ENCODE data around the gene ANP32B.
A peak's percentile ranks its signal among the peaks of the same experiment; 100 is the strongest.

Gene ANP32B

DNA sequence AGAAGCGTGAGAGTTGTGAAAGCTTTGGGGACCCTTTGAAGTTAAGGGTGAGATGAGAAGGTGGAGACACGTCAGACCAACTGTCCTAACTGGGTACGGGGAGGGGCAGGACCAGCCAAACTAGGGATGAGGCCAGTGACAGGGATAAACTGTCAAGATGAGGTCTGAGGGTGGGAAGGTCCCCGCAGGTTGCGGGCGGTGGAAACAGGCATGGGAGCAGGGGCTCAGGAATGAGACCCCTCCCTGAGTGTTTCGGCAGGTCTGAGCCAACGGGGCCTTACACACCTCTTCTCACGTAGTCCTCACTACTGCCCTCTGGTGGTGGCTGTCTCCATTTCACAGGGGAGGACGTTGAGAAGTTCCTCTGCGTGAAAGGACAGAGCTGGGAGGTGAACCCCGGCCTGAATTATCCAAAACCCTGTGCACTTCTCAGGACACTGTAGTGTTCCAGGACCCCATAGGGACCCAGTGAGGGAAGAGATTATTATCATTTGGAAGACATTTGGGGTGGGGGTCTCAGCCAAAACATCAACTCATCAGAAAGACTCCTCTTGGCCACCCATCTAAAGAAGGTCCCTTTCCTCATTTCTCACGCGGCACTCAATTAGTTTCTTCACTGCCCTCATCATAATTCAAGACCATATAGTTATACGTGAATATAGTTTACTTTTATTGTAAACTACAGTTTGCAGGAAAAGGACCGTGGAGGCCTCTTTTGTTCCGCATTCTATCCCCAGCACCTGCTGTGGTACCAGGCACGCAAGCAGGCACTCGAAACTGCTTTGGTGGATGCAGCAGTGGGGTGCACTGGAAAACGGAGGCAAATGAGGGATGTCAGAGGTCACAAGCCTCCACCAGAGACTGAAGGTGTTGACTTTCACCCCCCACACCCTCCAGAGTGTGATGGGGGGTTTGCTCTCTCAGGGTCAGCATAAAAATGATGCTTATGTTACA is 51.7 kb downstream of the ANP32B start:
- TF ChIP-seq, protein P1, sequence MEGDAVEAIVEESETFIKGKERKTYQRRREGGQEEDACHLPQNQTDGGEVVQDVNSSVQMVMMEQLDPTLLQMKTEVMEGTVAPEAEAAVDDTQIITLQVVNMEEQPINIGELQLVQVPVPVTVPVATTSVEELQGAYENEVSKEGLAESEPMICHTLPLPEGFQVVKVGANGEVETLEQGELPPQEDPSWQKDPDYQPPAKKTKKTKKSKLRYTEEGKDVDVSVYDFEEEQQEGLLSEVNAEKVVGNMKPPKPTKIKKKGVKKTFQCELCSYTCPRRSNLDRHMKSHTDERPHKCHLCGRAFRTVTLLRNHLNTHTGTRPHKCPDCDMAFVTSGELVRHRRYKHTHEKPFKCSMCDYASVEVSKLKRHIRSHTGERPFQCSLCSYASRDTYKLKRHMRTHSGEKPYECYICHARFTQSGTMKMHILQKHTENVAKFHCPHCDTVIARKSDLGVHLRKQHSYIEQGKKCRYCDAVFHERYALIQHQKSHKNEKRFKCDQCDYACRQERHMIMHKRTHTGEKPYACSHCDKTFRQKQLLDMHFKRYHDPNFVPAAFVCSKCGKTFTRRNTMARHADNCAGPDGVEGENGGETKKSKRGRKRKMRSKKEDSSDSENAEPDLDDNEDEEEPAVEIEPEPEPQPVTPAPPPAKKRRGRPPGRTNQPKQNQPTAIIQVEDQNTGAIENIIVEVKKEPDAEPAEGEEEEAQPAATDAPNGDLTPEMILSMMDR (IDR thresholded peaks at IDR 0.05; ENCODE audit: insufficient read depth, low read length, missing control alignments): peak; percentile 80
- no peak overlapping the region for H3K4me3 ChIP-seq (ENCODE audit: low read depth, low read length)
- CTCF ChIA-PET: interaction anchor here (0.6 to 6.9 kb wide), 19 partner anchors 10 to 192 kb away, joined by 3 to 47 read pairs (median 4); partner anchors contain the start of genes NANS and TRMO
- POLR2A ChIA-PET: interaction anchor here (0.6 to 1.0 kb wide), 3 partner anchors 22 to 111 kb away, joined by 3 read pairs; partner anchors contain the start of gene NANS
- no peak for DNase-seq (ENCODE audit: low read depth, low spot score)

DNA sequence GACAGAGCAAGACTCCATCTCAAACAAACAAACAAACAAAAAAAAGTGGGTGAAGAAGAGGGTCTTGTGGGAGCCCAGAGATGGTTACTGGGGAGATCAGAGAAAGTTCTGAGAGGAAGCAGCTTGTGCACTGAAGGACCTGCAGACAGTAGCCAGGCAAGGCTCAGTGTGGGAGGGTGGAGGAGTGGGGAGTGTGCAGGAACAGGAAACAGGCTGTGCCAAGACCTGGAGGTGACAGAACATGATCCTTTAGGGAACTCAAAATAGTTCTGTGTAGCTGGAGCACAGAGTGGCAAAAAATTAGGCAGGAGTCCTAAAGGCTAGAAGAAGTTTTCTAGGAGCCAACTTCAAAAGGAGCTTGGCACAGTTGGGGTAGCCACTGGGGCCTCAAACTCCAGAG is 54.2 kb downstream of the ANP32B start:
- ChIA-PET CTCF (interaction anchor here (1.2 to 6.9 kb wide), 3 partner anchors 18 to 115 kb away, joined by 4 to 47 read pairs (median 5); partner anchors contain the start of gene TRMO), POLR2A (no interaction called here)
- no peak overlapping the region for H3K4me3 ChIP-seq (ENCODE audit: low read depth, low read length)
- DNase-seq (ENCODE audit: low read depth, low spot score): no peak
- TF ChIP-seq, protein P1 (IDR thresholded peaks at IDR 0.05; ENCODE audit: insufficient read depth, low read length, missing control alignments): no peak

DNA sequence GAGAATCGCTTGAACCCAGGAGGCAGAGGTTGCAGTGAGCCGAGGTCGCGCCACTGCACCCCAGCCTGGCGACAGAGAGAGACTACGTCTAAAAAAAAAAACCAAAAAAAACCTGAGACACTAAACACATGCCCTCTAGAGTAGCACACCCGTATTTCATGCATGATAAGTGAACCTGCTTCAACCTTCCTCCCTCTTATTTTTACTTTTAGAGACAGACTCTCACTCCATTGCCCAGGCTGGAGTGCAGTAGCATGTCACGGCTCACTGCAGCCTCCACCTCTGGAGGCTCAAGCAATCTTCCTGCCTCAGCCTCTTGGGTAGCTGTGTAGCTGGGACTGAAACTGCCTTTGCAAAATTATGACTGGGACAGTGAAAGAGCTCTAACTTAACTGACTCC is 55.8 kb downstream of the ANP32B start:
- CTCF ChIA-PET: no interaction called here
- POLR2A ChIA-PET: no interaction called here

DNA sequence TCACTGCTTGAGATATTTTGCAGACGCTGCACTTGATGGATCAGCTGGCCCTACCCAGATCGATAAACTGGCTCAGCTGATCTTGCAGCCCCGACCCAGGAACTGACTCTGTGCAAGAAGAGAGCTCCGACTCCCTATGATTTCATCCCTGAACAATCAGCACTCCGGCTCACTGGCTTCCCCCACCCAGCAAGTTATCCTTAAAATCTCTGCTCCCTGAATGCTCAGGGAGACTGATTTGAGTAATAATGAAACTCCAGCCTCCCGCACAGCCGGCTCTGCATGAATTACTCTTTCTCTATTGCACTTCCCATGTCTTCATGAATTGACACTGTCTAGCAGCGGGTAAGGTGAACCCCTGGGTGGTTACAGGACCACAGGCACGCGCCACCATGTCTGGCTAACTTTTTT is 56.5 kb downstream of the ANP32B start:
- no peak overlapping the region for H3K4me3 ChIP-seq (ENCODE audit: low read depth, low read length)
- DNase-seq (ENCODE audit: low read depth, low spot score): no peak
- TF ChIP-seq, protein P1 (IDR thresholded peaks at IDR 0.05; ENCODE audit: insufficient read depth, low read length, missing control alignments): no peak
- POLR2A ChIA-PET: no interaction called here
- CTCF ChIA-PET: no interaction called here

More for the DNA sequence above, 55.8 kb downstream of the ANP32B start:
- no peak for DNase-seq (ENCODE audit: low read depth, low spot score)
- H3K4me3 ChIP-seq (ENCODE audit: low read depth, low read length): no peak overlapping the region
- TF ChIP-seq, protein P1 (IDR thresholded peaks at IDR 0.05; ENCODE audit: insufficient read depth, low read length, missing control alignments): no peak

DNA sequence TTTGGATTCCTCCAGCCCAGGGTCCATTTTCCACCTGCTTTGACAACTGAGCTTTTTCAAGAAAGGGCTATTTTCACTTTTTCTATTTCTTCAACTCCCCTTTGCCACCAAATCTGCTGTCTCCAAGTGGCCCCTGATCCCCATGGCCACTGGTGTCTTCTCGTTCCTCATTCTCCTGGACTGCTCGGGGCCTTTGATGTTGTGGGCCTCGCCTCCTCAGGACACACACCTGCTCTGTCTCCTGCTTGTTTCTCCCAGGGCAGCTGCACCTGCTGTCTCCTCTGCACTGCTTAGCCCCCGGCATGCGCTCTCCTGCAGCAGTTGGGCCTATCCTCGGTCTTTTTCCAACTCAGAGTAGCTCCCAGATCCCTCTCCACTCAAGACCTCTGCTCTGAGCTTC is 57.1 kb downstream of the ANP32B start:
- TF ChIP-seq, protein P1 (IDR thresholded peaks at IDR 0.05; ENCODE audit: insufficient read depth, low read length, missing control alignments): no peak
- POLR2A ChIA-PET: no interaction called here
- CTCF ChIA-PET: no interaction called here
- no peak for DNase-seq (ENCODE audit: low read depth, low spot score)
- H3K4me3 ChIP-seq (ENCODE audit: low read depth, low read length): no peak overlapping the region

DNA sequence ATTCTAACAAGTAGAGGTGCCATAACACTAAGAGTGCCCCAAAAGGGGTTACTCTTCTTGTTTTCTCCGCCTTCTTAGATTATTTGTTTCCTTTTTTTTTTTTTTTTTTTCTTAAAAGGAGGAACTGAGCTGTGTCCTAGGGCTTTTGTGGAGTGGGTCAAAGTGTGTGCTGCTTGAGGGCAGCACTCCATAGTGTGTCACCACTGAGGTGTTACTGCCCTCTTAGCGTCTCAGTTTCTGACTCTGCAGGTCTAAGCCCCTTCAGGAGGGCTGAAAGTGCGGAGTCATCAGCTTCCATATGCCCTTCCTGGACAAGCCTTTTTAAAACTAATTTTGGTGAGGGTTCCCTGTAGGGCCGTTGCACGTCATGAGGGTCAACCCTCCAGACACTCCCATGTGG is 60.8 kb downstream of the ANP32B start:
- ChIA-PET CTCF (interaction anchor here (0.7 to 3.4 kb wide), 3 partner anchors 9 to 13 kb away, joined by 3 to 24 read pairs (median 3); partner anchors contain the start of gene NANS), POLR2A (no interaction called here)
- H3K4me3 ChIP-seq (ENCODE audit: low read depth, low read length): no peak overlapping the region
- TF ChIP-seq, protein P1 (IDR thresholded peaks at IDR 0.05; ENCODE audit: insufficient read depth, low read length, missing control alignments): no peak
- DNase-seq (ENCODE audit: low read depth, low spot score): no peak
